Tibial nerve (tissue), 4 donors: ENCODE data around the gene MED31. TPM values are rescaled to one million over a fixed set of nuclear protein-coding genes. Genes with fewer than 3 reads are reported as not detected.

Experiments
- DNase-seq, 2 donors: peaks; one replicate each; pipeline ENCODE4 v3.0.0-alpha.2; 2019; ENCODE audit warnings: low spot score in 2 of 2
- H3K27ac ChIP-seq, 4 donors: fragments of 200-600 bp; sonication (generic) in 3 of 4; one replicate each; pipeline ENCODE4 v1.5.1; 2017 to 2019; ENCODE audit warnings: mild to moderate bottlenecking in 1 of 4
- H3K27me3 ChIP-seq, 2 donors: fragments of 200-600 bp; sonication (generic) in 1 of 2; one replicate each; pipeline versions ENCODE4 v1.5.1 to v1.6.0; 2017 to 2019
- H3K36me3 ChIP-seq, 3 donors: fragments of 200-600 bp; sonication (generic); one replicate each; pipeline ENCODE4 v1.5.1; 2018 to 2019
- H3K4me1 ChIP-seq, 4 donors: fragments of 200-600 bp; sonication (generic) in 3 of 4; one replicate each; pipeline ENCODE4 v1.5.1; 2017 to 2019
- H3K4me3 ChIP-seq, 4 donors: fragments of 200-600 bp; sonication (generic) in 3 of 4; one replicate each; pipeline ENCODE4 v1.5.1; 2017 to 2019; ENCODE audit warnings: mild to moderate bottlenecking in 1 of 4, moderate library complexity in 1 of 4
- H3K9me3 ChIP-seq, 4 donors: fragments of 200-600 bp; sonication (generic) in 3 of 4; one replicate each; pipeline ENCODE4 v1.5.1; 2017 to 2019
- CTCF ChIP-seq, 5 experiments: fragments of 200-600 bp in 3 of 5; fragments of 450-650 bp in 2 of 5; sonication (generic) in 3 of 5; IDR thresholded peaks; one replicate each; pipeline ENCODE4 v1.5.1; 2016 to 2019; ENCODE audit warnings: antibody characterized with exemption in 5 of 5, mild to moderate bottlenecking in 3 of 5, moderate library complexity in 2 of 5
- EP300 ChIP-seq, 2 donors: sonication (generic); formaldehyde crosslinking; IDR thresholded peaks; one replicate each; pipeline ENCODE4 v1.6.1; 2017; ENCODE audit warnings: antibody characterized with exemption in 2 of 2, mild to moderate bottlenecking in 1 of 2
- POLR2A ChIP-seq, 2 donors: fragments of 450-650 bp; IDR thresholded peaks; one replicate each; pipeline ENCODE4 v1.6.1; 2017; ENCODE audit warnings: antibody characterized with exemption in 2 of 2, mild to moderate bottlenecking in 2 of 2, moderate library complexity in 2 of 2
- WGBS, 2 donors: methylation state at CpG; one replicate each; pipeline ENCODE4 v1.1.5; 2018; 5-methylcytosine and 5-hydroxymethylcytosine counted together
- total RNA-seq, 4 donors: library from RNA; depleted of rRNA; stranded (reverse); fragments of >200 nt; gene quantifications; one replicate each; pipeline ENCODE4 v1.1.0, GENCODE V29; 2016

Gene MED31
- total RNA-seq = 10 to 100 TPM in 1 of 4 donors, 1 to 10 TPM in 3; 4.5 to 12.6 (median 6.6) TPM

GRCh38 chr17:6651354-6651918, at the start of gene MED31, which contains the start of gene C17orf100:
Gene MED31 (minus strand): TSS chr17:6651605. CDS start chr17:6651528, 77 bp downstream.
Gene C17orf100 (plus strand): TSS chr17:6651762. CDS start chr17:6651914, 152 bp downstream.
- Histone ChIP-seq H3K27ac (peak within 1 kb of the TSS; percentile 59 to 88 (median 78)), H3K4me3 (peak within 1 kb of the TSS; percentile 58 to 88 (median 86)), H3K9me3 (no peaks in the 10 kb centered on the region), H3K36me3 (peaks cover 0 to 33% (median 0%) of the 10 kb centered on the region in 3 donors), H3K27me3 (peaks cover 0 to 23% of the 10 kb centered on the region in 2 donors), H3K4me1 (peaks cover 4 to 54% (median 19%) of the 10 kb centered on the region in 4 donors)
- peak in 1 of 5 experiments; percentile 19 for TF ChIP-seq CTCF (IDR thresholded peaks at IDR 0.05)
- TF ChIP-seq POLR2A (IDR thresholded peaks at IDR 0.05) = peak; percentile 19 to 57
- TF ChIP-seq EP300 (IDR thresholded peaks at IDR 0.05) = peak; percentile 64 to 87
- WGBS, 2 donors = 1% methylated on average over 13 to 20 of the region's 35 CpGs
- DNase-seq = peak; percentile 85 to 90

GRCh38 chr17:6700948-6701307, 49.5 kb upstream of the MED31 start:
- 50 to 75% methylated on average over 3 to 8 of the region's 8 CpGs for WGBS, 2 donors
- DNase-seq = no peak

GRCh38 chr17:6699997-6700947, 48.9 kb upstream of the MED31 start:
- H3K4me3 ChIP-seq = no peak overlapping the region
- H3K9me3 ChIP-seq = no peaks in the 10 kb centered on the region
- no peak overlapping the region for H3K27ac ChIP-seq
- no peaks in the 10 kb centered on the region for H3K36me3 ChIP-seq
- TF ChIP-seq POLR2A (IDR thresholded peaks at IDR 0.05) (no peak), CTCF (IDR thresholded peaks at IDR 0.05) (no peak), EP300 (IDR thresholded peaks at IDR 0.05) (no peak)
- 70 to 75% methylated on average over 15 to 16 of the region's 16 CpGs for WGBS, 2 donors
- no peak for DNase-seq
- no peaks in the 10 kb centered on the region for H3K27me3 ChIP-seq
- no peaks in the 10 kb centered on the region for H3K4me1 ChIP-seq

More at GRCh38 chr17:6700948-6701307, 49.5 kb upstream of the MED31 start:
- Histone ChIP-seq H3K4me1 (no peaks in the 10 kb centered on the region), H3K4me3 (no peak overlapping the region), H3K36me3 (no peaks in the 10 kb centered on the region), H3K27ac (no peak overlapping the region), H3K9me3 (no peaks in the 10 kb centered on the region), H3K27me3 (no peaks in the 10 kb centered on the region)
- no peak for TF ChIP-seq POLR2A (IDR thresholded peaks at IDR 0.05)
- no peak for TF ChIP-seq EP300 (IDR thresholded peaks at IDR 0.05)
- no peak for TF ChIP-seq CTCF (IDR thresholded peaks at IDR 0.05)

- H3K4me1 ChIP-seq = no peaks in the 10 kb centered on the region
- 73 to 74% methylated on average over 8 to 11 of the region's 11 CpGs for WGBS, 2 donors
- H3K27me3 ChIP-seq = no peaks in the 10 kb centered on the region
- H3K36me3 ChIP-seq = no peaks in the 10 kb centered on the region
- no peak for TF ChIP-seq EP300 (IDR thresholded peaks at IDR 0.05)
- no peak for TF ChIP-seq POLR2A (IDR thresholded peaks at IDR 0.05)
- TF ChIP-seq CTCF (IDR thresholded peaks at IDR 0.05) = no peak
- no peak overlapping the region for H3K27ac ChIP-seq
- DNase-seq = no peak
- H3K9me3 ChIP-seq = no peaks in the 10 kb centered on the region
- H3K4me3 ChIP-seq = no peak overlapping the region
Measured at GRCh38 chr17:6698004-6698403, 46.6 kb upstream of the MED31 start.

GRCh38 chr17:6696906-6697305, 45.5 kb upstream of the MED31 start:
- no peaks in the 10 kb centered on the region for H3K9me3 ChIP-seq
- WGBS, 2 donors = 89 to 92% methylated on average over 4 to 5 of the region's 5 CpGs
- H3K4me1 ChIP-seq = no peaks in the 10 kb centered on the region
- no peak overlapping the region for H3K4me3 ChIP-seq
- no peak for TF ChIP-seq EP300 (IDR thresholded peaks at IDR 0.05)
- TF ChIP-seq POLR2A (IDR thresholded peaks at IDR 0.05) = no peak
- no peak for TF ChIP-seq CTCF (IDR thresholded peaks at IDR 0.05)
- no peak for DNase-seq
- H3K36me3 ChIP-seq = no peaks in the 10 kb centered on the region
- H3K27ac ChIP-seq = no peak overlapping the region
- H3K27me3 ChIP-seq = no peaks in the 10 kb centered on the region
